ENCODE results near the gene AP2A2. TPM values are rescaled to one million over a fixed set of nuclear protein-coding genes. Genes with fewer than 3 reads are reported as not detected.

The AP2A2 gene
- total and polyA plus RNA-seq, 2 of the 4 experiments (the other 2 are of a cell fraction), result 19.9 to 49.0 TPM

DNA sequence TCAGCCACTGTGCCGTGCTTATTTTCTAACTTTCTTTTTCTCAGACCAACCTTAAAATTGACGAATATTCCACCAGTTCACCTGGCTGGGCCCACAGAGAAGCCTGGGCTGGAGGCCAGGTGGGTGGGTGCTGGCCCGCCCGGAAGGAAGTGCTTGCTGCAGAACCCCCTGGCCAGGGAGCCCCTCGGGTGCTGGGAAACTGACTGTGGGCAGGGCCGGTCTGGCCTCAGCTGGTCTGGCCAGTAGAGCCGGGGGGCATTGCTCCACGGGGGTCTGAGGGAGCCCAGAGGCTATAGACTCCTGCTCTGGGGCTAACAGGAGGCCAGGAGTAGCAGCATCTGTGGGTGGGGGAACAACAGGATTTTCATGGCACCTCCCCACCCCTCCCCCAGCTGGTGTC lies 8.2 kb upstream of the AP2A2 start:
- ChIA-PET CTCF (no interaction called here), POLR2A (ENCODE audit: unreplicated experiment) (no interaction called here)
- no peak overlapping the region for H3K4me2 ChIP-seq (ENCODE audit: low read depth, low read length)
- TF ChIP-seq RFX5 (IDR thresholded peaks at IDR 0.05; ENCODE audit: low read depth, low read length), result no peak
- no peak for TF ChIP-seq MAZ (IDR thresholded peaks at IDR 0.05; ENCODE audit: borderline replicate concordance, low read depth, low read length)
- TF ChIP-seq NFE2L2 (IDR thresholded peaks at IDR 0.05; ENCODE audit: low read depth, low read length), result no peak
- TF ChIP-seq, protein P1, sequence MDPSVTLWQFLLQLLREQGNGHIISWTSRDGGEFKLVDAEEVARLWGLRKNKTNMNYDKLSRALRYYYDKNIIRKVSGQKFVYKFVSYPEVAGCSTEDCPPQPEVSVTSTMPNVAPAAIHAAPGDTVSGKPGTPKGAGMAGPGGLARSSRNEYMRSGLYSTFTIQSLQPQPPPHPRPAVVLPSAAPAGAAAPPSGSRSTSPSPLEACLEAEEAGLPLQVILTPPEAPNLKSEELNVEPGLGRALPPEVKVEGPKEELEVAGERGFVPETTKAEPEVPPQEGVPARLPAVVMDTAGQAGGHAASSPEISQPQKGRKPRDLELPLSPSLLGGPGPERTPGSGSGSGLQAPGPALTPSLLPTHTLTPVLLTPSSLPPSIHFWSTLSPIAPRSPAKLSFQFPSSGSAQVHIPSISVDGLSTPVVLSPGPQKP (IDR thresholded peaks at IDR 0.05; ENCODE audit: borderline replicate concordance, low read depth, low read length), result no peak
- TF ChIP-seq POLR2A (IDR thresholded peaks at IDR 0.05; ENCODE audit: low read depth, low read length), result no peak
- TF ChIP-seq MXI1 (IDR thresholded peaks at IDR 0.05; ENCODE audit: borderline replicate concordance, low read depth, low read length), result no peak
- no peak for TF ChIP-seq RCOR1 (IDR thresholded peaks at IDR 0.05; ENCODE audit: insufficient replicate concordance, low read length)
- TF ChIP-seq, protein P2, sequence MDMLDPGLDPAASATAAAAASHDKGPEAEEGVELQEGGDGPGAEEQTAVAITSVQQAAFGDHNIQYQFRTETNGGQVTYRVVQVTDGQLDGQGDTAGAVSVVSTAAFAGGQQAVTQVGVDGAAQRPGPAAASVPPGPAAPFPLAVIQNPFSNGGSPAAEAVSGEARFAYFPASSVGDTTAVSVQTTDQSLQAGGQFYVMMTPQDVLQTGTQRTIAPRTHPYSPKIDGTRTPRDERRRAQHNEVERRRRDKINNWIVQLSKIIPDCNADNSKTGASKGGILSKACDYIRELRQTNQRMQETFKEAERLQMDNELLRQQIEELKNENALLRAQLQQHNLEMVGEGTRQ (IDR thresholded peaks at IDR 0.05; ENCODE audit: low read depth, low read length), result no peak
- no peak for TF ChIP-seq SMC3 (IDR thresholded peaks at IDR 0.05; ENCODE audit: low read depth, low read length)
- TF ChIP-seq CHD1 (IDR thresholded peaks at IDR 0.05; ENCODE audit: low read depth, low read length), result no peak
- TF ChIP-seq BHLHE40 (IDR thresholded peaks at IDR 0.05; ENCODE audit: low read depth, low read length), result no peak
- TF ChIP-seq FOS (IDR thresholded peaks at IDR 0.05; ENCODE audit: low read depth, low read length), result no peak
- TF ChIP-seq CEBPB (IDR thresholded peaks at IDR 0.05; ENCODE audit: low read depth, low read length), result no peak
- H3K56ac ChIP-seq (ENCODE audit: extremely low read depth, insufficient read depth, low read length), result no peak overlapping the region
- H2AK5ac ChIP-seq (ENCODE audit: low read depth, low read length), result no peak overlapping the region
- no peak overlapping the region for H2BK5ac ChIP-seq (ENCODE audit: low read depth, low read length, poor library complexity, severe bottlenecking)
- dilution Hi-C loops (cut with HindIII; ENCODE audit: low sequenced_read_pairs, unreplicated experiment), result no loop called here
- no peak overlapping the region for H3K14ac ChIP-seq (replicated peaks; ENCODE audit: low read depth, low read length)
- WGBS, 2 experiments (ENCODE audit: extremely low coverage in 2 of 2, insufficient read length in 1 of 2), result 78% methylated on average over 3 of the region's 8 CpGs; no CpG with 5 or more reads in 1 of the 2 experiments
- H3K79me1 ChIP-seq (ENCODE audit: low read depth in 1 of 2, low read length in 2 of 2), result no peaks in the 10 kb centered on the region
- H3K36me3 ChIP-seq (ENCODE audit: control insufficient read depth, insufficient read depth, low read length), result no peaks in the 10 kb centered on the region
- intact Hi-C loops (cut with micrococcal nuclease), result no loop called here
- H2AFZ ChIP-seq (replicated peaks; ENCODE audit: low read length, poor library complexity), result no peak overlapping the region
- DNase-seq (no peak), ATAC-seq (ENCODE audit: low read depth) (no peak)
- H4K91ac ChIP-seq (ENCODE audit: insufficient read depth, low read depth, low read length), result no peak overlapping the region
- no peak overlapping the region for H4K8ac ChIP-seq (ENCODE audit: low read depth in 2 of 2, low read length in 2 of 2)
- H2BK120ac ChIP-seq (ENCODE audit: low read depth, low read length), result no peak overlapping the region
- H4K20me1 ChIP-seq (ENCODE audit: insufficient read depth, low read length), result no peaks in the 10 kb centered on the region
- no peak overlapping the region for H3K4me3 ChIP-seq (ENCODE audit: insufficient read depth, low read depth, low read length)
- H3K18ac ChIP-seq (ENCODE audit: low read depth, low read length), result no peak overlapping the region
- no peak overlapping the region for H3K9ac ChIP-seq (ENCODE audit: low read depth, low read length)
- no peak overlapping the region for H3K4ac ChIP-seq (ENCODE audit: low read depth, low read length)
- no peaks in the 10 kb centered on the region for H3K4me1 ChIP-seq (ENCODE audit: control insufficient read depth, insufficient read depth, low read length)
- H3K27me3 ChIP-seq (ENCODE audit: control insufficient read depth, insufficient read depth, low read length), result no peaks in the 10 kb centered on the region
- no peak overlapping the region for H3K27ac ChIP-seq (ENCODE audit: insufficient read depth, low read length)
- H2AK9ac ChIP-seq (replicated peaks; ENCODE audit: low read depth, low read length, poor library complexity), result peak overlapping the region; percentile 65
- no peak overlapping the region for H4K5ac ChIP-seq (ENCODE audit: low read depth, low read length)
- H2BK20ac ChIP-seq (ENCODE audit: low read depth, low read length), result no peak overlapping the region
- H3K9me3 ChIP-seq (ENCODE audit: control insufficient read depth, insufficient read depth, low read length), result no peaks in the 10 kb centered on the region
- H3K23ac ChIP-seq (ENCODE audit: low read depth, low read length), result no peak overlapping the region
- no peak overlapping the region for H2BK15ac ChIP-seq (ENCODE audit: low read depth, low read length)
- in situ Hi-C loops (cut with MboI; ENCODE audit: low sequenced_read_pairs), result no loop called here
- no peaks in the 10 kb centered on the region for H3K9me1 ChIP-seq (ENCODE audit: insufficient read depth, low read length)
- no TSS peak for BruUV-seq (replicated peaks)

All from IMR-90 (cell line).